MCF 10A (cell line): ENCODE data around the gene EIPR1. TPM values are rescaled to one million over a fixed set of nuclear protein-coding genes. Genes with fewer than 3 reads are reported as not detected.

Experiments
- BruUV-seq: library from RNA; stranded (reverse); fragments of 400-500 nt; replicated peaks from 2 replicates; lab custom pipeline; 2021; lab: Mats Ljungman, UMichigan
- CTCF ChIA-PET: fragments of 300-600 bp; sonication (Branson Sonifier 250); formaldehyde crosslinking; extraction: SDS; loops from one replicate; lab custom pipeline; 2021; ENCODE audit warnings: antibody characterized with exemption, inconsistent platforms; lab: Yijun Ruan, JAX
- POLR2A ChIA-PET: fragments of 300-600, 350-650 bp; sonication (Branson Sonifier 250); formaldehyde crosslinking; extraction: SDS; loops from one replicate; lab custom pipeline; 2020; ENCODE audit warnings: antibody characterized with exemption, inconsistent platforms; lab: Yijun Ruan, JAX
- DNase-seq: peaks from one replicate; pipeline ENCODE4 v3.0.0-alpha.2; 2018; ENCODE audit not compliant: unreplicated experiment
- H3K27ac Mint-ChIP-seq: one replicate; pipeline ENCODE4 v1.8.0; 2022; ENCODE audit warnings: mild to moderate bottlenecking, low read depth, mixed read lengths; ENCODE audit not compliant: unreplicated experiment
- H3K27me3 Mint-ChIP-seq: one replicate; pipeline ENCODE4 v1.8.0; 2022; ENCODE audit warnings: mixed read lengths; ENCODE audit not compliant: insufficient read depth, unreplicated experiment
- H3K36me3 Mint-ChIP-seq: one replicate; pipeline ENCODE4 v1.8.0; 2022; ENCODE audit warnings: mild to moderate bottlenecking, moderate library complexity, mixed read lengths; ENCODE audit not compliant: insufficient read depth, unreplicated experiment
- H3K4me1 Mint-ChIP-seq: one replicate; pipeline ENCODE4 v1.8.0; 2022; ENCODE audit warnings: mixed read lengths; ENCODE audit not compliant: insufficient read depth, unreplicated experiment
- H3K4me3 Mint-ChIP-seq: one replicate; pipeline ENCODE4 v1.8.0; 2022; ENCODE audit warnings: mild to moderate bottlenecking, moderate library complexity, mixed read lengths; ENCODE audit not compliant: unreplicated experiment
- H3K9me3 Mint-ChIP-seq: one replicate; pipeline ENCODE4 v1.8.0; 2022; ENCODE audit warnings: mixed read lengths; ENCODE audit not compliant: unreplicated experiment
- CTCF ChIP-seq: fragments of 200-600 bp; IDR thresholded peaks from one replicate; pipeline ENCODE4 v1.8.0; 2022; ENCODE audit warnings: antibody characterized with exemption, mild to moderate bottlenecking; ENCODE audit not compliant: unreplicated experiment
- intact Hi-C: fragments of 100-400 bp; cut with micrococcal nuclease; formaldehyde crosslinking; loops from 2 replicates; pipeline ENCODE4 v1.14.1; 2022
- total RNA-seq: library from RNA; stranded (reverse); gene quantifications from 2 replicates; pipeline ENCODE4 v1.2.3, GENCODE V29; 2022

EIPR1 gene
- total RNA-seq, 1 experiment from 2014 or later = 49.0 TPM

GRCh38 chr2:3421580-3421979, 44.0 kb upstream of the EIPR1 start:
- intact Hi-C loops = loop anchor here (5.0 kb wide), 1 partner anchor 231 kb away; no protein-coding TSS in a partner anchor
- TF ChIP-seq CTCF = no peak

GRCh38 chr2:3420769-3421397, 43.3 kb upstream of the EIPR1 start:
- no TSS peak for BruUV-seq
- Mint-ChIP-seq H3K4me3 (no peak overlapping the region), H3K27me3 (no peaks in the 10 kb centered on the region), H3K27ac (no peak overlapping the region), H3K36me3 (peaks cover 57% of the 10 kb centered on the region), H3K9me3 (no peaks in the 10 kb centered on the region), H3K4me1 (peaks cover 6% of the 10 kb centered on the region)
- no peak for DNase-seq
- ChIA-PET POLR2A (no interaction called here), CTCF (interaction anchor here (0.7 to 5.4 kb wide), 3 partner anchors 16 to 104 kb away, joined by 3 to 45 read pairs (median 6); no protein-coding TSS in a partner anchor)
- TF ChIP-seq CTCF = no peak
- intact Hi-C loops = loop anchor here (5.0 kb wide), 1 partner anchor 231 kb away; no protein-coding TSS in a partner anchor

More at GRCh38 chr2:3421580-3421979, 44.0 kb upstream of the EIPR1 start:
- Mint-ChIP-seq H3K27me3 (no peaks in the 10 kb centered on the region), H3K4me3 (no peak overlapping the region), H3K36me3 (peaks cover 57% of the 10 kb centered on the region), H3K27ac (no peak overlapping the region), H3K9me3 (no peaks in the 10 kb centered on the region), H3K4me1 (peaks cover 6% of the 10 kb centered on the region)
- DNase-seq = no peak
- POLR2A ChIA-PET = no interaction called here
- CTCF ChIA-PET = interaction anchor here (0.7 to 5.4 kb wide), 4 partner anchors 8 to 230 kb away, joined by 3 to 45 read pairs (median 22); no protein-coding TSS in a partner anchor
- no TSS peak for BruUV-seq

- no peak for TF ChIP-seq CTCF
- ChIA-PET CTCF (interaction anchor here (0.6 to 5.4 kb wide), 5 partner anchors 10 to 1237 kb away, joined by 3 to 45 read pairs (median 3); no protein-coding TSS in a partner anchor), POLR2A (no interaction called here)
- intact Hi-C loops = loop anchor here (5.0 kb wide), 1 partner anchor 232 kb away; no protein-coding TSS in a partner anchor
- Mint-ChIP-seq H3K9me3 (no peaks in the 10 kb centered on the region), H3K36me3 (peaks cover 60% of the 10 kb centered on the region), H3K27ac (no peak overlapping the region), H3K4me1 (peaks cover 6% of the 10 kb centered on the region), H3K4me3 (no peak overlapping the region), H3K27me3 (no peaks in the 10 kb centered on the region)
- no TSS peak for BruUV-seq
- no peak for DNase-seq
Observed at GRCh38 chr2:3420076-3420768, 42.6 kb upstream of the EIPR1 start.

- ChIA-PET CTCF (no interaction called here), POLR2A (no interaction called here)
- no TSS peak for BruUV-seq
- H3K27ac Mint-ChIP-seq = no peak overlapping the region
- no peak overlapping the region for H3K4me3 Mint-ChIP-seq
- H3K9me3 Mint-ChIP-seq = no peaks in the 10 kb centered on the region
- TF ChIP-seq CTCF = no peak
- peaks cover 53% of the 10 kb centered on the region for H3K36me3 Mint-ChIP-seq
- intact Hi-C loops = no loop called here
- H3K27me3 Mint-ChIP-seq = no peaks in the 10 kb centered on the region
- DNase-seq = no peak
- H3K4me1 Mint-ChIP-seq = peaks cover 3% of the 10 kb centered on the region
Observed at GRCh38 chr2:3418766-3419404, 41.3 kb upstream of the EIPR1 start.
